GM18508 (cell line): ENCODE measurements around the gene DIP2A.
"Not testable (repeated sequence)": the region's sequence is repeated elsewhere in the genome, so short reads cannot be mapped to it uniquely, and the experiment has no call there.

ENCODE experiments used
- ATAC-seq: cut with Tn5 transposase; IDR thresholded peaks from one replicate; pipeline ENCODE4 v1.9.1; 2021; ENCODE audit warnings: moderate number of reproducible peaks; ENCODE audit not compliant: insufficient read depth, unreplicated experiment

The DIP2A gene

DNA sequence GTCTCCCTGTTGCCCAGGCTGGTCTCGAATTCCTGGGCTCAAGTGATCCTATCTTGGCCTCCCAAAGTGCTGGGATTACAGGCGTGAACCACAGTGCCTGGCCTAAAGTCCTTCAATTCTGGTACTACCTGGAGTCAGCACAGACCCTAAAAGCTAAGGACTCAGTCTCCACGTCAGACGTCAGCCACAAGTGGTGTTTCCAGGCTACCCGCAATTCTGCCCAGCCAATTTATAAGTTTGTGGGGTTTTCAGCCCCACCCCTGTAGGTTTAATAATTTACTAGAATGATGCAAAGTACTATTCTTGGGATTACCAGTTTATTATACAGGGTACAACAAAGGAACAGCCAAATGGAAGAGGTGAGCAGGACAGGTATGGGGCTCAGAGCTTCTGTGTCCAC, 10.6 kb upstream of the DIP2A start:
- no peak for ATAC-seq

DNA sequence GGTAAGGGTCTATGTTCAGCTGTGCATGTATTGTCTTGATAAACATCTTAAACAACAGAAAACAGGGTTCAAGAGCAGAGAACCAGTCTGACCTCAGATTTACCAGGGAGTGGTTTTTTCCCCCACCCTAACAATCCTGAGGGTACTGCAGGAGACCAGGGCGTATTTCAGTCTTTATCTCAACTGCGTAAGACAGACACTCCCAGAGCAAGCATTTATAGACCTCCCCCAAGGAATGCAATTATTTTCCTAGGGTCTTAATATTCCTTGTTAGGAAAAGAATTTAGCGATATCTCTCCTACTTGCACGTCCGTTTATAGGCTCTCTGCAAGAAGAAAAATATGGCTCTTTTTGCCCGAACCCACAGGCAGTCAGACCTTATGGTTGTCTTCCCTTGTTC, 9.8 kb upstream of the DIP2A start:
- not testable (repeated sequence) for ATAC-seq

DNA sequence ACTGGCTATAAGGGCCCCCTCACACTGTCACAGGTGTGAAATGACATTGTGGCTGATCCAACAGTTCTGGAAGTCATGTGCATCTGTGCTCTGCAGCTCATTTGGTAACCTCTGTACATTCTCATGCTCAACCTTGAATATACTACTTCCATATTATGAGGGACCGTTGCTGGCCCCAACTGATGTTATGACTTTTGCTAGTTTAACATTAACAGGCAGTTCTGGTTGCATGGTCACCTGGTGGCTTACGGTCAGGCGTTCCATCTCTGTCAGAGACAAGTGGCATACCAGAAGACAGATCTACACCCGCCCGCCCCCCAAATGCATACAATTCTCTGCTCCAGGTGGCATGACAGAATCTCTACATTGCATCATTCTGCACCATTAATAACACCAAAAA, 6.0 kb upstream of the DIP2A start:
- ATAC-seq = no peak

DNA sequence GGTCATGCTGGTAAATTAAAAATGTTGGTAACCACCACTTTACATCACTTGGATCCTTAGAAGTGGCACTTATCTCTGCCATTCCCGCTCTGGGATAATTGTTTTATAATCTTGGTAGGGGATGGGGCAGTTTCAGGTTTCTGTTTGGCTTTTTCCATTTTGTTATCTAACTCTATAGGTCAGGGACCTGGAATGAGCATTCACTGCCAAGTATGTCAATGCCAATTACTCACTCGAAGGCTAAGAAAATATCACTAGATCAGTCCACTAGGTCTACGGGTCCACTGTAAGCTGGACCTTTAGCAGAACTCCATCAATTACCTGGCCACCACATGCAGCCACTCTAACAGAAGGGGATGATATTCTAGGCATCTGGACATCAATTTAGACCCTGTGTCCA, 4.5 kb upstream of the DIP2A start:
- no peak for ATAC-seq

DNA sequence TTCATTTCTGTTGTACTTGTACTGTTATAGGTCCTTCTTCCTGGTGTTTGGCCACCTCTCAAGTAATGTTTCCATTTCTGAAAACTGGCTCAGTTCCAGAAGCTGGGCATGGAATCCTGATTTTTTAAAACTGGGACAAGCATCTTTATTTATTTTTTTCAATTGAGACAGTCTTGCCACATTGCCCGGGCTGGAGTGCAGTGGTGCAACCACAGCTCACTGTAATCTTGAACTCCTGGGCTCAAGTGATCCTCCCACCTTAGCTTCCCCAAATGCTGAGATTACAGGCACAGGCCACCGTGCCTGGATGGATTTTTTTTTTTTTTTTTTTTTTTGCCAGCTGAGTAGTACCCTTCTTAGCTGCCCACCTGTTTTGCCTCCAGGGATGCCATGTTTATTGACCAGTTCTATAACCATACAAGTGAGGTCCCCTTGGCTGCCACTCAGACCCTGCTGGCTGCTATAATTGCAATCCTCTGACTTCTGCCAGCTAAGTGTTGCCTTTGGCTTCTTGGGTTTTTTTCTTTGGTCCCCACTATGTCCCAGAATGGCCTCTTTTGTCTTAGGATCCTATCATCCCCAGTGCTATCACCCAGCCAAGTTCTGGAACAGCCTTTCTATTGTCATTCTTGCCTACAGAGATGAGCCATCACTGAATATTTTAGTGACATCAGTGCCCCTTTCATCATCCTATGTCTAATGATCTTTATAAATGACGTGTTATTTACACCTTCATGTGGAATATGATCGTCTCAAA, 3.9 kb upstream of the DIP2A start:
- ATAC-seq = no peak

DNA sequence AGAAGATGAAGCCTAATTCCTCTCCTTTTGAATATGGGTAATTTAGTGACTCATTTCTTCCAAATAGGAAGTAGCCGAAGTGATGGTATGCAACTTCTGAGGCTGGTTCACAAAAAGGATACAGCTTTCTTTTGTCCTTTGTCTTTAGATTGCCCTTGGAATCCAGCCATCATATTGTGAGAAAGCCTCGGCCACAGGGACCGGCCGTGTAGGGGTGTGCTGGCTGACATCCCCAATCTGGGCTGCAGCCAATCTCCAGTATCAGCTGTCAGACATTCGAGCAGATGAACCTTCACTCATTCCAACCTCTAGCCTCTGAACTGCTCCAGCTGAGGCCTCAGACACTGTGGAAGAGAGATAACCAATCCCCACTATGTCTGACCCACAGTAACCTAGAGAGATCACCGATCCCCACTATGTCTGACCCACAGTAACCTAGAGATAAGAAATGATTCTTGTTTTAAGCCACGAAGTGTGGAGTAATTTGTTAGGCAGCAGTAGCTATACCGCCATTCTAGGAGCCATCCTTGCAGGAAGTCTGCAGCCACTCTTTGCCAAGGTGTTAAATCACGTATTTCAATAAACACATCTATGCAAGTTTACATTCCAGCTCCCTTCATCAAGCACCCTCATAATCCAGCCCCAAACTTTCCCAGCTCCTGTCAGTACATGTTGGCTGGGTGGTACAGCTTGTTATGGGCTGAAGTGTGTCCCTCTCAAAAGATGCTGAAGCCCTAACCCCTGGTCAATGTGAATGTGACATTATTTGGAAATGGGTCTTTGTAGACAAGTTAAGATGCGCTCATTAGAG, 2.9 kb upstream of the DIP2A start:
- ATAC-seq = no peak

DNA sequence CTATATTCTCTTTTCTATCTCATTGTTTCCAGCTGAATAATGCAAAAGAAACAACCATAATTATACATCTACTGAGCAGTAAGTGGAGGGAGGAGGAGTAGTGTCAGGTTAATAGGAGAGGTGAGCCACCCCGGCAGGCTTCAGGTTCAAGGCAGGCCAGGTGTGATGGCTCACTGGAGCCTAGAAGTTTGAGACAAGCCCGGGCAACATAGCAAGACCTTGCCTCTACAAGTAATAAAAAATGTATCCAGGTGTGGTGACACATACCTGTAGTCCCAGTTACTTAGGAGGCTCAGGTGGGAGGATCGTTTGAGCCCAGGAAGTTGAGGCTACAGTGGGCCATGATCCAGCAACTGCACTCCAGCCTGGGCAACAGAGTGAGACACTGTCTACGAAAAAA, 1.9 kb upstream of the DIP2A start:
- ATAC-seq = no peak

DNA sequence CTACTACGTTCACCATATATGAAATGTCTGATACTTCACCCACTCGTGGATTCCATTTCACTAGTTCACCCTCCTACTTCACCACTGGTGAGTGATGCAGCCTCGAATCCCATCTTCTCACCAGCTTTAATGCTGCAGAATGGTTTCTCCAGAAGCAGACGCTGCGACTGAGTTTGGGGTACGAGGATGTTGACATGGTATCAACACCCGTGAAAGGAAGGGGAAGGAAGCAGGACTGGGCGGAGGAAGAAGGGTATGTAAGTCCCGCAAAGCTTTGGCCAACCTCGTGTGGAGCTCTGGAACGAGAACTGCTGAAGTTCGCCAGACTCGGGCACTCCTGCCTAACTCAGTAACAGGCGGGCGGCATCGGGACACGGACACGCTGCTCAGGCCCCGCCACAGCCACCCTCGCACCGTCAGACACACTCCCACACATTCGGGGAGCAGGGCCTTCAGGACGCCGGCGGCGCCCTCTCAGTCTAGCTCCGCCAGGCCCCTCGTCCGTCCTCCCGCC, 833 bp upstream of the DIP2A start:
- peak; percentile 16 for ATAC-seq

DNA sequence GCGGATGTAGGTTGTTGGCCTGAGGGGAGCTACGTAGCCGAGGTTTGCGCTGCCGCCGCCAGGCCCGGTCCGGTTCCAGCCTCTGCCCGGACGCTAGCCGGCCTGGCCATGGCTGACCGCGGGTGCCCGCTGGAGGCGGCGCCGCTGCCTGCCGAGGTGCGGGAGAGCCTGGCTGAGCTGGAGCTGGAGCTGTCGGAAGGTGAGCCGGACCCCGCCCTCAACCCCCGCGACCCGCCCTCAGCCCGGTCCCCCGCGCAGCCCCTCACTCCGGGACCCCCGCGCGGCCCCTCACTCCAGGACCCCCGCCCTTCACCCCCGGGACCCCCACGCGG, 299 bp downstream of the DIP2A start:
- ATAC-seq = no peak

DNA sequence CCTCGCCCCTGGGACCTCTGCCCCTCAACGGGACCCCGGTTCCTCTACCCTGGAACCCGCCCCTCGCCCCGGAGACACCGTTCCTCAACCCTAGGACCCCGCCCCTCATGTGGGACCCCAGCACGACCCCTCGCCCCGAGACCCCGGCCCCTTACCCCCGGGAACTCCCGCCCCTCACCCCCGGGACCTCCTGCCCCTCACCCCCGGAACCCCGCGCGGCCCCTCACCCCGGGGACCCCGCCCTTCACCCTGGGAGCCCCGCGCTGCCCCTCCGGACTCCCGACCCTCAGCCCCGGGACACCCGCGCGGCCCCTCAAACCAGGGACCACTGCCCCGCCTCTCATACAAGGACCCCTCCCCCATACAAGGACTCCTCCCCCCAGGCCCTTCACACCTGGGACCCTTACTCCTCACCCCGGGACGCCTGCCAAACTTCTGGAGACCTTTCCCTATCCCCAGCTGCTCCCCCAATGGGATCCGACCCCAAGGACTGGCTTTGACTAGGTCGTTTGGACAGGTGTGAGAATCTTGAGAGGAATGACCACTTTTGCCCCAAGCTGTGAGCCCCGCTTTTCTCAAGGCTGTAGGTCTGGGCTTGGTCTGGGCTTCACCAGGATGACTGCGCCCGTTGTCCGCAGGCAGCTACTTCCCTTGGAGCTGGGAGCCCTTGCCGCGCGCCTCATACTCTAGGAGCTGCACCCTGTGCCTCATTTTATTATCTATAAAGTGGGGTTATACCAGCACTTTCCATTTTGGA, 843 bp downstream of the DIP2A start:
- ATAC-seq = no peak

DNA sequence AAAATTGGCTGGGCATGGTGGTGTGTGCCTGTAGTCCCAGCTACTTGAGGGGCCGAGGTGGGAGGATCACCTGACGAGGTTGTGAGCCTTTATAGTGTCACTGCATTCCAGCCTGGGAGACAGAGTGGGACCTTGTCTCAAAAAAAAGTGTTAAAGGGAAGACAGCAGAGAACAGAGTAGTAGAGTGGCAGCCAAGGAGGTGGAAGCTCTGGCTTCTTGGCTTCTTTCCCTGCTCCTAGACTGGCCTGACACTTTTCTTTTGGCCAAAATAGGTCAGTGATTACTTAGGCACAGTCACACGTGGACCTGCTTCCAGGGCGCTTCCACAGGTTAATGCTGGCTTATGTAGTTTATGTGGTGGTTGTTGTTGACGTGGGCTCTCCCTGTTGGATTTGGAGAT, 3.2 kb downstream of the DIP2A start:
- ATAC-seq = no peak

DNA sequence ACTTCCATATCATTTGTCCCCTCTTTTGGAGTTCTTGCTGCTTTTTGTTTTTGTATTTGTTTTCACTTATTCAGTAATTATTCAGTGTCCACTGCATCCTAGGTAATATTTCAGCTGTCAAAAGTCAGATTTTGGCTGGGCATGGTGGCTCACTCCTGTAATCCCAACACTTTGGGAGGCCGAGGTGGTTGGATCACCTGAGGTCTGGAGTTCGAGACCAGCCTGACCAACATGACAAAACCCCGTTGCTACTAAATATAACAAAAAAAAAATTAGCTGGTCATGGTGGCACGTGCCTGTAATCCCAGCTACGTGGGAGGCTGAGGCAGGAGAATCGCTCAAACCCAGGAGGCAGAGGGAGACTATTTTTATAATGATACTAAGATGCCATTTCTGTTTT, 6.5 kb downstream of the DIP2A start:
- not testable (repeated sequence) for ATAC-seq

DNA sequence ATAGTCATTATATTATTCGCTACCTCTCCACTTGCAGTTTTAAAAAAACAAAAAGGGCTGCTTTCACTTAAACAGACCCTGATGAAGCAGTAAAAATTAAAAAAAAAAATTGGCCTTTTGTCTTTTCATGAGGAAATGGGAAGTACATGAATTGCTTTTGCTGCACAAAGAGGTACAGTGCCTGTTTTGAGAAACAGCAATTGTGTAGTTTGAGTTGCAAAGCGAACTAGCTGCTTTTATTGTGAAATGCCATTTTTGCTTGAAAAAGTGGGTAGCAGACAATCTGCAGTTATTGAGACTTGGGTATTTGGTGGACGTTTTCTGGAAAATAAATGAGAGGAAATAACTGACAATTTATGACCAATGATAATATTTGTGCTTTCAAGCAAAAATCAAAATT, 7.0 kb downstream of the DIP2A start:
- no peak for ATAC-seq

DNA sequence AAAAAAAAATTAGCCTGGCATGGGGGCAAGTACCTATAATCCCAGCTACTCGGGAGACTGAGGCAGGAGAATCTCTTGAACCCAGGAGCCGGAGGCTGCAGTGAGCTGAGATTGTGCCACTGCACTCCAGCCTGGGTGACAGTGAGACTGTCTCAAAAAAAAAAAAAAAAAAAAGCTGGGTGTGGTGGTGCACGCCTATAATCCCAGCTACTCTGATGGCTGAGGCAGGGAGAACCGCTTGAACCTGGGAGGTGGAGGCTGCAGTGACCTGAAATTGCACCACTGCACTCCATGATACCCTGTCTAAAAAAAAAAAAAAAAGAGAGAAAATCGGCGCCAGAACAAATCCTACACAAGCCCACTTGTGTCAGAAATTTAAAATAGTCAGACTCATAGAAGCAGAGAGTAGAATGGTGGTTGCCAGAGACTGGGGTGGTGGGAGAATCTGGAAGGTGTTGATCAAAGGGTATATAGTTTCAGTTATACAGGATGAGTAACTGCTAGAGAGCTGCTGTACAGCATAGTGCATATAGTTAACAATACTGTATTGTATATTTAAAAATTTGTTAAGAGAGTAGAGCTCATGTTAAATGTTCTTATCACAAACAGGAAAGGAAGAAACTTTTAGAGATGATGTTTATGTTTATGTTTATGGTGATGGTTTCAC, 9.6 kb downstream of the DIP2A start:
- no peak for ATAC-seq

DNA sequence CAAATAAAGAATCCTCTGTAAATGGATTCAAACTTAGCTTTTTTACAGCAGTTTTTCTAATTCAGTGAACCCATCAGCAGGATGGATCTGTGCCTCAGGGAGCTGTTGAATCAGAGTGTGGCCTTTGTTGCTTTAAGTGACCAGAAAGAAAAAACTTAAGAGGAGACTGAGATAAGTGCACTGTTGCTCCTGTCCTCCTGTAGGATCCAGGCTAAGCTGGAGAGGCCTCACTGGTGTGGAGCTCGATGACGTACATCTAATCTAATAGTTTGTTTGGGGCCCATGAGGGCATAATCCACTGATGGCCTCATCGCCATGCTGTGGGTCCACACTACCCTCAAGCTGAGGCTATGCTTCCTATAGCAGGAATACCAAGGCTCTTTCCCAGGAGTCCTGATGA, 10.6 kb downstream of the DIP2A start:
- ATAC-seq = no peak

DNA sequence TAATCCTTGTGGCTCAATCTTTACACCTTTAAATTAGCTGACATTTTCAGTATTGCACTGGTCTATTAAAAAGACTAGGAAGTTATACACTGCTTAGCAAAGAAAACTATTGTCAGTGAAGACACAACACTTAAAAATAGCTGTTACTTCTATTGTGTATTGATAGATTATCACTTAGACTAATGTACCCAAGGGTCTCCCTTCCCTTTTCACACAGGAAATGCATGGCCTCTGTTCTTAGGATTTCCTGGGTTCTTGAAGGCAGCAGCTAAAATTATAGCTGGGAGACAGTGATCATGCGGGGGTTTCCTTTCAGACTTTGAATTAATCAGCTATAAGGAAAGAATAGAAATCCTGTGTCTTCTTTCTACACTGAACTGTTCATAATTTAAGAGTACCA, 12.8 kb downstream of the DIP2A start:
- ATAC-seq = no peak

DNA sequence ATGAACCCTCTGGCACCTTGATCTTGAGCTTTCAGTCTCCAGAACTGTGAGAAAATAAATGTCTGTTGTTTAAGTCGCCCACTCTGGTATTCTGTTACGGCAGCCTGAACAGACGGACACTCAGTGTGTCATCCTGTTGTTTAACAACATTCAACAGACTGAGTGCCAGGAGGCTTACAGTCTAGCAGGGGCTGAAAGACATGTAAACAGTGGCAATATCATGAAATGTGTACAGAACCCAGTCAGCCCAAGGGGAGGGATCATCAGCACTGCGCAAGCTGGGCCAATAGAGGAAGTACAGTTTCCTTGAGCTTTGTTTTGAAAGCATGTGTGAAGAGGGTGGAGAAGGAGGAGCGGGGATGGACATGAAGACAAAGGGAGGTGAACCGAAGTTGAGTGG, 13.6 kb downstream of the DIP2A start:
- ATAC-seq = no peak

DNA sequence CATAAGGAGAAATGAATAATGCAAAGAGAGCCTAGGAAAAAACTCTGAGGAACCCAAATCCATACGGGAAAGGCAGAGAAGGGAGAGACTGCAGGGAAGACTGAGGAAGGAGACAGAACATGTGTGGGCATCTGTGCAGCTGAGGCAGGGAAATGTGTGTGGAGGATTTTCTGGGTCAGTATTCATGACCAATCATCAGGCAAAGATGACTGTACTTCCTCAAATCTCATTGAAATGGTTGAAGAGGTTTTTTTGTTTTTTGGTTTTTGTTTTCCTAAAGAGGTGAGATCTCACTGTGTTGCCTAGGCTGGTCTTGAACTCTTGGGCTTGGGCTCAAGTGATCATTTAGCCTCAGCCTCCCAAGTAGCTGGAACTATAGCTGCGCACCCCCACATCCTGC, 15.7 kb downstream of the DIP2A start:
- ATAC-seq = no peak

DNA sequence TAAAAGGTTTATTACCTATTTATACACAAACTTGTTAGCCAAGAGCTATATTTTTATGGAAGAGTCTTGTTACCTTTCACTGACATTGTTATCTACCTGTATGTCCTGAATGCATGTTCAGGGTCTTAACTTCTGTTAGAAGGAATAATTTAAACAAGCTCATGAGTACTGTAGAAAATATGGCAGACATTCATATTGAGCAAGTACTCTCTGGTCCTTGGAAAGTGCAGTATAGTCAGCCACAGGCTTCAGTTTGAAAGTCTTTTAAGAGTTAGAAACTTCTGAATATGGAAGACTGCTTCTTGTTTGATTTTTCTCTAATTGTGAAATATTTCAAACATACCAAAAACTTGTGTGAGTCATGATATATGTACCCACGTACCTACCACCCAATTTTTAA, 16.6 kb downstream of the DIP2A start:
- ATAC-seq = no peak

DNA sequence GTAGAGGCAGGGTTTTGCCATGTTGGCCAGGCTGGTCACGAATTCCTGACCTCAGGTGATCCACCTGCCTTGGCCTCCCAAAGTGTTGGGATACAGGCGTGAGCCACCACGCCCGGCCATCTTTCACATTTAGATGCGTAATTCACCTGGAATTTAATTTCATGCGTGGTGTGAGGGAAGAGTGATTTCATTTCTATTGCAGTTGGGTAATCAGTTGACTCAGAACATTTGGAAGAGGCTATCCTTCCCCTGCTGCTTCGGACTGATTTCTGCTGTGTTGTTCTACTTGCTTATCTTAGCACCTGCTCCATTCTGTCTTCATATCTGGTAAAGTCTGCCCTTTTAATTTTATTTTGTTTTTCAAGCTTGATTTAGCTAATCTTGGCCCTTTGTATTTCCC, 19.1 kb downstream of the DIP2A start:
- ATAC-seq = no peak

DNA sequence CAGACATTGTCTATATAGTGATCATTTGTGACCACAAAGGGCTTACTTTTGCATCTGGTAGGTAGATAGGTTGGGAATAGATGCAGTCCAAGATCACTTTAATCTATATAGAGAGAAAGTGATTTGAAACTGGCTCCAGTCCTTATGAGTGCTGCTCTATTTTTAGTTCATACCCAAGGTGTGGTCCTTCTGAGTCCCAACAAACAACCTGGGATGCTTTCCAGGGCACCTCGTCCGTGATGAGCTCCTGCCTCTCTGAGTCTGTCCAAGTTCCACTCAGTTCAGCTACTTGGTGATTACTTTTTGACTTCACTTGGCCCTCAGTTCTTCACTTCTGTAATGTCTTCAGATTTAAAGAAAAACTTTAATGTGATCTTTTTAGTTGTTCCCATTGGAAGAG, 20.2 kb downstream of the DIP2A start:
- ATAC-seq = no peak
